Colonic mucosa (tissue), 4 donors: Measurements from ENCODE around the gene ATG3. TPM values are rescaled to one million over a fixed set of nuclear protein-coding genes. Genes with fewer than 3 reads are reported as not detected.

Experiments
- DNase-seq: peaks from one replicate; pipeline ENCODE4 v3.0.0-alpha.2; 2020
- H3K27ac ChIP-seq: fragments of 200-600 bp; one replicate; pipeline ENCODE4 v1.8.0; 2021
- H3K27me3 ChIP-seq: fragments of 200-600 bp; one replicate; pipeline ENCODE4 v1.8.0; 2021
- H3K36me3 ChIP-seq: fragments of 200-600 bp; one replicate; pipeline ENCODE4 v1.8.0; 2021
- H3K4me1 ChIP-seq: fragments of 200-600 bp; one replicate; pipeline ENCODE4 v1.8.0; 2021; ENCODE audit warnings: mild to moderate bottlenecking
- H3K4me3 ChIP-seq: fragments of 200-600 bp; one replicate; pipeline ENCODE4 v1.8.0; 2021
- H3K9ac ChIP-seq, 2 donors: one replicate each; pipeline ENCODE4 v1.7.0; 2013; ENCODE audit warnings: control low read depth in 2 of 2, low read depth in 2 of 2, low read length in 2 of 2
- H3K9me3 ChIP-seq: fragments of 200-600 bp; one replicate; pipeline ENCODE4 v1.8.0; 2021
- intact Hi-C: fragments of 100-400 bp; cut with DNase I; formaldehyde crosslinking; loops from one replicate; pipeline ENCODE4 v1.14.1; 2022
- total RNA-seq, 2 donors: library from RNA; stranded (reverse); fragmentation: NEBNext Ultra II Directional in 1 of 2; extraction: Animal tissue kit (Norgen Biotek cat#: 25700) in 1 of 2; gene quantifications; one replicate each; pipeline ENCODE4 v1.2.1, GENCODE V29; 2021
- TF ChIP-seq, protein P1 (sequence below): fragments of 200-600 bp; IDR thresholded peaks from one replicate; pipeline ENCODE4 v1.8.0; 2022; ENCODE audit warnings: antibody characterized with exemption, mild to moderate bottlenecking
- donor health status: healthy.
- donor health status: DM: no; HTN: no; CAD: no.
- donor health status: DM: no; HTN: no; CAD: no.

The ATG3 gene
- total RNA-seq, 2 donors from 2014 or later: 59.1 to 79.9 TPM

DNA sequence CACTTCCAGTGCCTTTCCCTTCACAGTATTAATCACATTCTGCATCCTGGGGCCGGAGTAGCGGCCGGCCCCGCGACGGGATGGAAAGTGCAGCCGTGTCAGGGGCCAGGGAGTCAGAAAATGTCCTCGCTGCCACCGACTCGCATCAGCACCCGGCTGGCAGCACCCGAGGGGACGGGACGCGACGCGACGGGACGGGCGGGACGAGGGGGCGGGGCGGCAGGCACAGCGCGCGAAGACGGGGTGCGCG is 353 bp downstream of the ATG3 start:
- no peak for DNase-seq
- H3K9ac ChIP-seq: peak overlapping the region; percentile 95 to 99
- H3K27ac ChIP-seq: peak overlapping the region; percentile 98
- H3K4me3 ChIP-seq: peak overlapping the region; percentile 83
- intact Hi-C loops: no loop called here
- H3K36me3 ChIP-seq: no peaks in the 10 kb centered on the region
- no peaks in the 10 kb centered on the region for H3K27me3 ChIP-seq
- no peaks in the 10 kb centered on the region for H3K9me3 ChIP-seq
- peaks cover 12% of the 10 kb centered on the region for H3K4me1 ChIP-seq
- TF ChIP-seq, protein P1, sequence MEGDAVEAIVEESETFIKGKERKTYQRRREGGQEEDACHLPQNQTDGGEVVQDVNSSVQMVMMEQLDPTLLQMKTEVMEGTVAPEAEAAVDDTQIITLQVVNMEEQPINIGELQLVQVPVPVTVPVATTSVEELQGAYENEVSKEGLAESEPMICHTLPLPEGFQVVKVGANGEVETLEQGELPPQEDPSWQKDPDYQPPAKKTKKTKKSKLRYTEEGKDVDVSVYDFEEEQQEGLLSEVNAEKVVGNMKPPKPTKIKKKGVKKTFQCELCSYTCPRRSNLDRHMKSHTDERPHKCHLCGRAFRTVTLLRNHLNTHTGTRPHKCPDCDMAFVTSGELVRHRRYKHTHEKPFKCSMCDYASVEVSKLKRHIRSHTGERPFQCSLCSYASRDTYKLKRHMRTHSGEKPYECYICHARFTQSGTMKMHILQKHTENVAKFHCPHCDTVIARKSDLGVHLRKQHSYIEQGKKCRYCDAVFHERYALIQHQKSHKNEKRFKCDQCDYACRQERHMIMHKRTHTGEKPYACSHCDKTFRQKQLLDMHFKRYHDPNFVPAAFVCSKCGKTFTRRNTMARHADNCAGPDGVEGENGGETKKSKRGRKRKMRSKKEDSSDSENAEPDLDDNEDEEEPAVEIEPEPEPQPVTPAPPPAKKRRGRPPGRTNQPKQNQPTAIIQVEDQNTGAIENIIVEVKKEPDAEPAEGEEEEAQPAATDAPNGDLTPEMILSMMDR: no peak

DNA sequence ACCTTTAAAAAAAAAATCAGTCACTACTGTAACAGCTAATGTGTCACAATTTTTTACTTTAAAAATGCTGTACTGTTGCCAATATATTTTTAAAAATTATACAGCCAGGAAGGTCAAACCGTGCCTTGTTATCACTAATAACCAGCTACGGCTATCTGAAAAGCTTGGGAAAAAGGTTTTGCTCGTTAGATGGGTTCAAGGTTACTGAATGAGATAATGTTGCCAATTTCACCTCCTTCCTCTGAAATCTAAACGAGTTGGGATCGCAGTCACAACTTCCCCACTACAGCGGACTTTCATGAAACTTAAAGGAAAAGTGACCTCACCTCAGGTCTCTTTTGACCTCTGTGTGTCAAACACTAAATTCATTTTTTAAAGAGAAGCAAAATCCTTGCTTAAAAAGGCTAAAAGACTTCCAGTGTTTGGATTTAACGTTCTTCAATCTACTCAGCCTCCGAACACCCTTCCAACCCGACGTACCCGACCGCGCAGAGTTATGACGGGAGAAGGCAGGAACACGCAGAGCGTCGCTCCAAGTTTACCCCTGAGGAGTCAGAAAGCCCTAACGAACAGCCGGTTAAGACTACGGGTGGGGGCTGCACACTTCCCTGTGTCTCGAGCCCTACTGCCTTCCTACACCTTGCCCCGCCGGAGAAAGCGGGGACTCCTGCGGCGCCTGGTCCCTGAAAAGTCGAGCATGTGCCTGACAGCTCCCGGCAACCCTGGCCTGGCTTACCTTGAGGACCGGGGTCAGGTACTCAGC is 860 bp downstream of the ATG3 start:
- peaks cover 12% of the 10 kb centered on the region for H3K4me1 ChIP-seq
- H3K4me3 ChIP-seq: peak overlapping the region; percentile 83
- TF ChIP-seq, protein P1: no peak

DNA sequence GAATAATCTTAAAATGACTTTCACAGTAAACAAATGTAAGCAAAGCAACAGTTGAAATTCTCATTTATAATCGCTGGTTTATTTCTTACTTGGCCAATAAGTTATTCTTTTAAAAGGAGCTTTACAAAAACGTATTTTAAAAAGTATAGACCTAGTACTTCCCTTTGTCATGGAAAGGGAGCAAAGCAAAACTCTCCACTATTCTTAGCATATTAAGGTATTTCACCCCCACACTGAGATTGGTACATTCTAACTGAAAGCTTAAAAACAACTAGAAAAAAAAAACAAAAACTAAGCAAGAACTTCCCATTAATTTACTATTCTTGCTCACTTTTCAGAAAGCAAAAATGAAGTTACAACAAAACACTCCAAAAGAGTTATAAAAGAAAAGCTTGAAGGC is 1.5 kb downstream of the ATG3 start:
- Histone ChIP-seq H3K27me3 (no peaks in the 10 kb centered on the region), H3K4me1 (peaks cover 12% of the 10 kb centered on the region), H3K9ac (peak overlapping the region in 1 of 2 donors; percentile 99), H3K27ac (peak overlapping the region; percentile 98), H3K36me3 (no peaks in the 10 kb centered on the region), H3K9me3 (no peaks in the 10 kb centered on the region), H3K4me3 (peak overlapping the region; percentile 83)
- DNase-seq: no peak
- intact Hi-C loops: no loop called here
- TF ChIP-seq, protein P1: no peak

More for the DNA sequence above, 860 bp downstream of the ATG3 start:
- intact Hi-C loops: no loop called here
- Histone ChIP-seq H3K36me3 (no peaks in the 10 kb centered on the region), H3K9me3 (no peaks in the 10 kb centered on the region), H3K9ac (peak overlapping the region; percentile 95 to 99), H3K27me3 (no peaks in the 10 kb centered on the region), H3K27ac (peak overlapping the region; percentile 98)
- DNase-seq: peak; percentile 76

DNA sequence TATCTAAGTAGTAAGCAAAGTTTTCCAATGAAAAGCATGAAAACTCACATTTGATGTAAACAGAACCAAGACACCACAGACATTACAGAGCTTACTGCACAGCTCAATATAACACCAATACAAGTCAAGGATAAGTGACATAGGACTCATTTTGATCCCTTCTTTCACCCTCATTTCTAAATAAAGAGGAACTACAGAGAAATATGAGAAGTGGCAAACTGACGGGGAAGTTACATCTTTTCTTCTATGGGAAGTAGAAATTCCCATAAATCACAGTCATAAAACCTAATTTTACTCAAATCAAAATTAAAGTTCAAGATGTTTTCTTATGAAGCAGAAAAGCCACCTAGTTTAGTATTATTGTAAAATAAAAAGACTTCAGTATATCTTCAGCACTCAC is 3.8 kb downstream of the ATG3 start:
- no peak overlapping the region for H3K4me3 ChIP-seq
- no peak overlapping the region for H3K27ac ChIP-seq
- H3K9me3 ChIP-seq: no peaks in the 10 kb centered on the region
- H3K9ac ChIP-seq: no peak overlapping the region
- peaks cover 8% of the 10 kb centered on the region for H3K4me1 ChIP-seq
- no peak for DNase-seq
- intact Hi-C loops: no loop called here
- no peaks in the 10 kb centered on the region for H3K36me3 ChIP-seq
- TF ChIP-seq, protein P1: no peak
- no peaks in the 10 kb centered on the region for H3K27me3 ChIP-seq

DNA sequence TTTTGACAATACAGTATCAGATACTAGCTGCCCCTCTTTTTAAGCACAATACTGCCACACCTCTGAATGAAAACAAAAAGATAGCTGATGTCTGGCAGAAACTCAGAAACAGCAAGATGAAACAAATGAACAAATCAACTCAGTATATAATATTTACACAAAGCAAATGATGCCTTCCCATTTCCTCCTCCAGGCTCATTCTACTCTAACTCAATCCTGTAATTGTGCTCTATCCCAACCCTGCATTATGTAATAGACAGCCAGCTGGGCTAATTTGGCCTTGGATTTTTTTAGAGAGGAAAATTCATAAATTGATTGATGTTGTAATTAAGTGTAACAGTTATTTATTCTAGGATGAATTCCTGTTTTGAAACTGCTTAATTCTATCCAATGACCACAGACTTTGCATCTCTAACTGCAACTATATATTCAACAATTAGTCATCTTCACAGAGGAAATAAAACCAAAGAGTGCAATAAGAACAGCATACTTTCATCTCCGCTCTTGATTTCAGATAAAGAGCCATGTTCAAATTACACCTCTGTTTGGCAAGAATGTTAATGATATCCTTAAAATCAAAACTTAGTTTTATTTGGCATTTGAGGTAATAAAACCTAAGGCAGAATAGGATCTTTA is 6.1 kb downstream of the ATG3 start:
- H3K27ac ChIP-seq: peak overlapping the region; percentile 19

More for the DNA sequence above, 6.1 kb downstream of the ATG3 start:
- H3K4me3 ChIP-seq: no peak overlapping the region
- no peaks in the 10 kb centered on the region for H3K27me3 ChIP-seq
- H3K9me3 ChIP-seq: no peaks in the 10 kb centered on the region
- TF ChIP-seq, protein P1: no peak
- peaks cover 10% of the 10 kb centered on the region for H3K4me1 ChIP-seq
- no peaks in the 10 kb centered on the region for H3K36me3 ChIP-seq
- no peak for DNase-seq
- no peak overlapping the region for H3K9ac ChIP-seq
- intact Hi-C loops: no loop called here
